GM10847 (cell line): ENCODE data around the gene PPP2R3A.

Source experiments
- POLR2A ChIP-seq: IDR thresholded peaks from 2 replicates; pipeline ENCODE4 v1.6.1; 2011; ENCODE audit not compliant: insufficient read length; ENCODE audit errors: extremely low read depth

Gene PPP2R3A

GRCh38 chr3:136055491-136055890, 90.0 kb downstream of the PPP2R3A start:
- TF ChIP-seq POLR2A, result no peak

- TF ChIP-seq POLR2A, result no peak
Measured at GRCh38 chr3:136067211-136067610, 101.7 kb downstream of the PPP2R3A start.

GRCh38 chr3:136068708-136069107, 103.2 kb downstream of the PPP2R3A start:
- no peak for TF ChIP-seq POLR2A

- no peak for TF ChIP-seq POLR2A
Measured at GRCh38 chr3:136069933-136070332, 104.4 kb downstream of the PPP2R3A start.

DNA sequence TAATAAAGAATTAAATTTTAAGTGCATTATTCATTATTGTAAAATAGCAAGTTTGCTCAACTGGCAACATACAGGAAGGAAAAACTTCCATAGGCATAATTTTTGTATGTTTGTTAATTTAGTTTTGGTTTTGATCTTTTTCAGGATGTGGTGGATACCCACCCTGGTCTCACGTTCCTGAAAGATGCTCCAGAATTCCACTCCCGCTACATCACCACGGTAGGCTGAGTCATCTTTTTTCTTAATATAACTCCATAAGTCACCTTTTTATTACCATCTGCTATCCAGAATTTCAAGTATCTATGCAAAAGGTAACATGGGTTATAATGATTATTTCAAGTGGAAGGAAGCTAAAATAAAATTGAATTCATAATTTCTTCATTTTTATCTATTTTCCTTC, 104.8 kb downstream of the PPP2R3A start:
- TF ChIP-seq POLR2A, result no peak

DNA sequence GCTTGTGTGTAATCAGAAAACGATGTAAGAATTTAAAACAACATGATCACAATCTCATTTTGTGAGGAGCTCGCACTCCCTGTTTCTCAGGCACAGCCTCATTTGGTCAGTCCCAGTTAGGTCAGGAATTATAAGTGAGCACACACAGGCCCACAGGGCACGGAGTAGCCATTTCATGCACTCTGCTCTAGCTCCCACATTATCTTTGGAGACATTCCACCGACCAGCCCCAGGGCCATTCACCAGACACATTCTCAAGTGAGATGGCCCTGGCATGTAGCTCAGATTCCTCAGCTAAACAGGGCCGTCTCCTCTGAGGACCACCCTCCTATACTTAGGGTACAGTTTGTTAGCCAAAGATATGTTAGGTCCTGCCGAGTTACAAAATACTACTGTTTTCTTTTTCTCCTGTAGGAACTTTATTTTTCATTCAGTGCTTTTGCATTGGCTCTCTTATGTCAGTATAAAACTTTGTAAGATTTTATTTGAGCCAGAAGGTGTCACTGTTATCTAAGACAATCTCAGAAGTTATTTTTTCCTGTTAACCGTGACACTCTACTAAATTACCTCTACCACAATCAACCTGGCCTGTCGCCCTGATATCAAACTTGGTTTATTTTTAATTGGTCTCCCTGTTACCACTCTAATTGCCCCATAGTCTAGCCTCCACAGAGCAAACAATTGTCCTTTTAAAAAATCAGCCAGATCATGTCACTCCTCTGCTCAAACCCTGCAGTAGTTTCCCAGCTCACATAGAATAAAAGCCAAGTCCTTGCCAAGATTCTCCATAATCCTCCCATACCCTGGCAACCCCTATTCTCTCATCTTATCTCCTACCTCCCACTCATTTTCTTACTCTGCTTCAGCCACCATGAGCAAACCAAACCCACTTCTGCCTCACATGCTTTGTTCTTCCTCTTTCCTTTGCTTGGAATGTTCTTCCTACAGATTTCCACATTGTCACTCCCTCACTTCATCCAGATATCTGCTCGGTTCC, 105.7 kb downstream of the PPP2R3A start:
- TF ChIP-seq POLR2A, result no peak

GRCh38 chr3:136074546-136075170, 109.1 kb downstream of the PPP2R3A start:
- no peak for TF ChIP-seq POLR2A

DNA sequence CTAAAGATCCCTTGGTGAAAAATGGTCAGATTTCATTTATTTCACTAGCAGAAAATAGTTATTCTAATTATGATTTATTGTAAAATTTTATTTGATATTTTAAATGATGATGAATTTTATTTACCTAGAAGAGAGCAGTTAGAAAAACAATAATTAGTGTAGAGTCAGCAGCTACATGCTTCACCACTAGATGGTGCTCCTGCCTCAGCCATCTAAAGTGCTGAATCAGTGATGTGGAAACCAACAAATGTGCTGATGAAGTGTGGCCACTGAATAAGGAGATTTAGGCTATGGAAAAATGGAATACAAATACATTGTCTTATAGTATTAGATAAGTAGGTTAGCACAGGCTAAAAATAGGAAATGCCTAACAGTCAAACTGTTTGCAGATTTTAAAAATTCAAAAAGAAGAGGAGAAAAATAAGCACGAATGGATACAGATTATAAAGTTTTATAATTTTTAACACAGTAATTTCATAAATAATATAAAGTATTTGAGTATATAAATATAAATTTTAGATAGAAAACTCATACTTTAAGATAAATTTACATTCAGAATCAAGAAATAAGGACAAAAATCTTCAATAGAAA, 109.8 kb downstream of the PPP2R3A start:
- no peak for TF ChIP-seq POLR2A

GRCh38 chr3:136075811-136076210, 110.3 kb downstream of the PPP2R3A start:
- TF ChIP-seq POLR2A, result no peak

DNA sequence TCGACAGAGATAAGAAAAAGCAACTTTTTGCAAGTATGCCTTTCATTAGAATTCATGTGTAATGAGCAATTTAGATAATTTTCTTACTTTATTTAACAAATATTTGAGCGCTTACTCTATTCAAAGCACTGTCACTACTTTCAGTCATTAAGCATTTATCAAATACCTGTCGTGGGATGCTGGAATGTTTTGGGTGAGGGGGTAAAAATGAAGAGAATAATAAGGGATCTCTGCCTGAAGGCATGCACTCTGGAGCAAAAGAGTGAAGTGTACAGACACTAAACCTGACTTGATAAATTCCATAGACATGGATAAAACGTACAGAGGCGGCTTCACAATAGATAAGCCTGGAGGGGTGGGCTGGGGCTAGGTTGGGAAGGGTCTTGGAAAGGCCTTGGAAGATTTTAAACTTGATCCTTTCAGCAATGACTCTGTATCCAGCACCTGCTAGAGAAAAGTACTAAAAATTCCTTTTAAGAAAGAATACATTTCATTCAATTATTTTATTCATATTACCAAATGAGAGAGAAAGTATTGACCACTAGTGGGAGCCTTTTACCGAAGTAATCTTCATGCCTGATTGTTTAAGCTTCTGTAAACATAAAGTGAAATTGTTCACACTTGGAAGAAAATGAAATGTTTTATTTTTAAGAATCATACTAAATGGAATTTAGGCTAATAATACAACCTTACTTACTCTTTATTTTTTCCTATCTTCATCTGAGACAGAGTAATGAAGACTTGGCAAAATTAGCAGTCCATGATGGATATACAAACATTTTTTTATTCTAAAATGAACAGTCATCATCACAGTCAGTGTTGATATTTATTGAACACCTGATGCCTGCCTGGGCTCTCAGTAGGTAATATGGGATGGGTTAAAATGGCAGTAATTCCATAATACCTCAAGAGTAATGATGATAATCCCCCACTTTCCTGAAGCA, 113.2 kb downstream of the PPP2R3A start:
- no peak for TF ChIP-seq POLR2A

DNA sequence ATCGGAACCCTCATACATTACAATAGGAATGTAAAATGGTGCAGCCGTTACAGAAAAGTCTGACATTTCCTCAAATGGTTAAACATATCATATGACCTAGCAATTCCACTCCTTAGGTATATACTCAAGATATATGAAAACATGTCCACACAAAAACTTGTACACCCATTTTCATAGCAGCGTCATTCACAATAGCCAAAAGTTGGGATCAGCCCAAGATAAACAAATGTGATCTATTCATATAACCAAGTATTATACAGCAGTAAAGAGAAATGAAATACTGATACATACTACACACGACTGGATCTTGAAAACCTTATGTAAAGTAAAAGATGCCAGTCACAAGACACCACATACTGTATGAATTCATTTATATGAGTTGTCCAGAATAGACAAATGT, 128.2 kb downstream of the PPP2R3A start:
- no peak for TF ChIP-seq POLR2A

GRCh38 chr3:136105044-136105443, 139.5 kb downstream of the PPP2R3A start:
- TF ChIP-seq POLR2A, result no peak

DNA sequence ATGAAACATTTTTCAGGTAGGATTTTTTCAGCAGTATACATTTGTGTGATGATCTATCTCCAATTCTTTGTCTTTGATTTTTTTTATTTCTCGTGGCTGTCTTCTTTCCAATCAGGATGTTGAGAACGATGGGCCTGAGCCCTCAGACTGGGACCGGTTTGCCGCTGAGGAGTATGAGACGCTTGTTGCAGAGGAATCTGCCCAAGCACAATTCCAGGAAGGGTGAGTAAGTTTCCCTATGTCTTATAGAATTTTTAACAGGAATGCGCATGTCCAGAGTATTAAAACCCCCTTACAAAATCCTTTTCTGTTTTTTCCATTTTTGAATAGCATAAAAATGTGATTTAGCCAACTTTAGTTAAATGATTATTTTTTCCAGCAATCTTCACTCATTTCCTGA, 140.6 kb downstream of the PPP2R3A start:
- TF ChIP-seq POLR2A, result no peak

DNA sequence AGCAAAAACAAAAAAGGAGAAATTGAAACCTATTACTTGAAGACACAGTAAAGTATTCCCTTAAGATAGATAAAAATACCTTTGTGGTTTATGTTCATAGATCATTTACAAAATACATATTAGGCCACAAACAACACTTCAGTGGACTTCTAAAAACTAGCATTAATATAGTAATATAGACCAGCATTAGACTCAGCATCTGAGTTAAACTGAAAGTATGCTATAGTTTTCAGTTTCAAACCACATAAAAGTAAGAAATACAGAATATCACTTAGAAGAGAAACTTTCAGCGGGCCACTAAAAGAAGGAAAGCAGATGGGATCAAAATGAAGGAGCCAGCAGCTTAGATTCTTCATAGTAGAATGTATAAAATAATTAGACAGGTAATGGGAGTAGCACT, 144.0 kb downstream of the PPP2R3A start:
- TF ChIP-seq POLR2A, result no peak

DNA sequence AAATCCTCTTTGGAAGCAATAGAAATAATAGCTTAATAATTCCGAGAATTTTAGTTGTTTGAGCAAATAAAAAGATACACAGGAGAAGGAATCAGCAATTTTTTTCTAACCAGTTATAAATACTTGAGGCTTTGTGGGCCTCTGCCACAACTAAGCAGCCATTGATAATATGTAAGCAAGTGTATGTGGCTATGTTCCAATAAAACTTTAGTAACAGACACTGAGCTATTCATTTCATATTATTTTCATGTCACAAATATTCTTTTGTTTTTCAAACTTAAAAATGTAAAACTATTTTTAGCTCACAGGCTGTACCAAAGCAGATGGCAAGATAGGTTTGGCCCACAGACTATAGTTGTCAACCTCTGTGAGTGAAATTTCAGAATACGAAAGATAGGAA, 145.0 kb downstream of the PPP2R3A start:
- no peak for TF ChIP-seq POLR2A
